ENCODE data around the gene RNF121. TPM values are rescaled to one million over a fixed set of nuclear protein-coding genes. Genes with fewer than 3 reads are reported as not detected.
A peak's percentile ranks its signal among the peaks of the same experiment; 100 is the strongest.

RNF121 gene
- total RNA-seq, 4 donors from 2014 or later: 13.1 to 25.8 (median 21.5) TPM

DNA sequence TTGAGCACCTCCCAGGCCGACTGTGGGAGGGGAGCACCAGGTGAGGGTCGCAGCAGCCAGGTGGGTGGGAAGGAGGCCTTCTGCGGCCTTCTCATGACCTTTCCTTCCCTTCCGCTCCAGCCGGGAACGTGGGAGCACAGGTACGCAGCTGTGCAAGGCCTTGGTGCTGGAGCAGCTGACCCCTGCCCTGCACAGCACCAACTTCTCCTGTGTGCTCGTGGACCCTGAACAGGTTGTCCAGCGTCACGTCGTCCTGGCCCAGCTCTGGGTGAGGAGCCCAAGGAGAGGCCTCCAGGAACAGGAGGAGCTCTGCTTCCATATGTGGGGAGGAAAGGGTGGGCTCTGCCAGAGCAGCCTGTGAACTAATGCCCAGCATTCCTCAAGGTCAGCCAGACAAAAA, 72.4 kb downstream of the RNF121 start:
- Histone ChIP-seq H3K9me3 (no peaks in the 10 kb centered on the region), H3K27ac (peak overlapping the region in 3 of 4 donors; percentile 61 to 77 (median 68)), H3K4me1 (peaks cover 5 to 61% (median 7%) of the 10 kb centered on the region in 3 donors), H3K36me3 (peaks cover 0 to 67% of the 10 kb centered on the region in 2 donors), H3K27me3 (no peaks in the 10 kb centered on the region), H3K4me3 (no peak overlapping the region)
- TF ChIP-seq, protein P1, sequence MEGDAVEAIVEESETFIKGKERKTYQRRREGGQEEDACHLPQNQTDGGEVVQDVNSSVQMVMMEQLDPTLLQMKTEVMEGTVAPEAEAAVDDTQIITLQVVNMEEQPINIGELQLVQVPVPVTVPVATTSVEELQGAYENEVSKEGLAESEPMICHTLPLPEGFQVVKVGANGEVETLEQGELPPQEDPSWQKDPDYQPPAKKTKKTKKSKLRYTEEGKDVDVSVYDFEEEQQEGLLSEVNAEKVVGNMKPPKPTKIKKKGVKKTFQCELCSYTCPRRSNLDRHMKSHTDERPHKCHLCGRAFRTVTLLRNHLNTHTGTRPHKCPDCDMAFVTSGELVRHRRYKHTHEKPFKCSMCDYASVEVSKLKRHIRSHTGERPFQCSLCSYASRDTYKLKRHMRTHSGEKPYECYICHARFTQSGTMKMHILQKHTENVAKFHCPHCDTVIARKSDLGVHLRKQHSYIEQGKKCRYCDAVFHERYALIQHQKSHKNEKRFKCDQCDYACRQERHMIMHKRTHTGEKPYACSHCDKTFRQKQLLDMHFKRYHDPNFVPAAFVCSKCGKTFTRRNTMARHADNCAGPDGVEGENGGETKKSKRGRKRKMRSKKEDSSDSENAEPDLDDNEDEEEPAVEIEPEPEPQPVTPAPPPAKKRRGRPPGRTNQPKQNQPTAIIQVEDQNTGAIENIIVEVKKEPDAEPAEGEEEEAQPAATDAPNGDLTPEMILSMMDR (IDR thresholded peaks at IDR 0.05): no peak
- no peak for TF ChIP-seq POLR2A (IDR thresholded peaks at IDR 0.05)
- no peak for TF ChIP-seq POLR2AphosphoS5 (IDR thresholded peaks at IDR 0.05)
- TF ChIP-seq EP300 (IDR thresholded peaks at IDR 0.05): no peak
- WGBS, 2 donors (ENCODE audit: low coverage in 1 of 2): no CpG with 5 or more reads among the region's 11 CpGs
- no peak for ATAC-seq

DNA sequence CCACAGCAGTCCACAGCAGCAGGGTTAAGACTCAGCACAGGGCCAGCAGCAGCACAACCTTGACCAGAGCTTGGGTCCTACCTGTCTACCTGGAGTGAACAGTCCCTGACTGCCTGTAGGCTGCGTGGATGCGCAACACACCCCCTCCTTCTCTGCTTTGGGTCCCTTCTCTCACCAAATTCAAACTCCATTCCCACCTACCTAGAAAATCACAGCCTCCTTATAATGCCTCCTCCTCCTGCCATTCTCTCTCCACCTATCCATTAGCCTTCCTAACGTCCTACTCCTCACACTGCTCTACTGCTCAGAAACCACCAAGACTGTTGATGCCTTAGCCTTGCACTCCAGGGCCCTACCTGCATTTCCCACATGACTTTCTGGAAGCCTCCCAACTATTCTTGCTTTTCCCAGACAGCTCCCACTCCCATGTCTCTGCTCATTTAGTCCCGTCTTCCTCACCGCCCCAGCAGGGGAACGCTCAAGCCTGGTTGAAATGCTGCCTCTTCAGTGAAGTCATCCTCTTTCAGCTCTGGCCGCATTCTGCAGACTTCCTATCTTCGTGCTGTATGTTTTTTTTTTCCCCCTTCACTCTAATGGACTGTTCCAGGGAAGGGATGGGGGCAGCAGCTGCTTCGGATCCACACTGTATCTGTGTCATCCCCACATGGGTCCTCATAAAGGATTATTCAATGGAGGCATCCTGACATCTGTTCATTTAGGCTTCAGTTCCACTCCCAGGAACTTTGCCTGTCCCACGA, 73.2 kb downstream of the RNF121 start:
- no peak for ATAC-seq
- Histone ChIP-seq H3K9me3 (no peaks in the 10 kb centered on the region), H3K36me3 (peaks cover 0 to 67% of the 10 kb centered on the region in 2 donors), H3K4me1 (peaks cover 5 to 61% (median 7%) of the 10 kb centered on the region in 3 donors), H3K27ac (peak overlapping the region in 3 of 4 donors; percentile 41 to 77 (median 61)), H3K27me3 (no peaks in the 10 kb centered on the region), H3K4me3 (no peak overlapping the region)
- WGBS, 2 donors (ENCODE audit: low coverage in 1 of 2): 45 to 52% methylated on average over 8 to 10 of the region's 10 CpGs
- TF ChIP-seq POLR2A (IDR thresholded peaks at IDR 0.05): no peak
- TF ChIP-seq EP300 (IDR thresholded peaks at IDR 0.05): no peak
- no peak for TF ChIP-seq POLR2AphosphoS5 (IDR thresholded peaks at IDR 0.05)
- TF ChIP-seq, protein P1 (IDR thresholded peaks at IDR 0.05): no peak

DNA sequence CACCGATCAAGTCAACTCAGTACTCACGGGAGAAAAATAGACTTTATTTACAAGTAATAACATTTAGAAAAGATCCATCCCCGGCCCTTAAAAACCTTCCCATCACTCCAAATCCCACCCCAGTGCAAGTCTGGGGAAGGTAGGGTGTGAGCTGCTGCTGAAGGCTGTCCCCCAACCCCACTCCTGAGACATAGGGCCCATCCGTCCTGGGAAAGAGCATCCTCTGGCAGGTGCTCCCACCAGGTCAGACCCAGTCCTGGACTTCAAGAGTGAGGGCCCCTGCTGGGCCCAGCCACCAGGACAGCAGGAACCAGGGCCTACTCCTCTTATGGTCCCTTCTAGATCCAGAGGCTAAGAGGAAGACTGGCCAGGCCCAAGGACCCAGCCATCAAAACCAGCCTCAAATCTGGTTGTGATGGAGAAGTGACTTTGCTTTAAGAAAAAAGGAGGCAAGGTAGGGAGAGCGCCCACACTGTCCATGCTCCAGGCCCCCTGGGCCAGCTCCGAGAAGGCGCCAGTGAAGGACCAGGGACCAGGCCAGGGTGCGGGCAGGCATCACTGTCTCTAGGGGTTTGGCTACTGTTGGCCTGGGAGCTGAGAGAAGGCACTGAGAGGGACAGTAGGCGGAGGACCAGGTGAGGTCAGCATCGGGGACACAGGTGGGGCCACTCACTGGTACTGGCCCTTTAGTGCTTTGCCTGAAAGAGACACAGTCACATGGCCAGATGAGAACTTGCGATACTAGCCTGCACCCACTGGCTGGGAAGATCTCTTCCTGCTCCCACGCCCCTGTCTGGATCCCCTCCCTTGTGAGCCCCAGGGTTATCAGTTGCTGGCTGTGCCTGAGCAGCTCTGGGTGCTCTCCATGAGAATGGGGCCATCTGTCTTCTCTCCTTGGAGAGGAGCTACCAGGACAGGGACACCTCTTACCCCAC, 74.3 kb downstream of the RNF121 start:
- 48 to 79% methylated on average over 2 to 10 of the region's 12 CpGs for WGBS, 2 donors (ENCODE audit: low coverage in 1 of 2)
- peak overlapping the region in 2 of 4 donors; percentile 33 to 61 for H3K27ac ChIP-seq
- peaks cover 0 to 75% of the 10 kb centered on the region in 2 donors for H3K36me3 ChIP-seq
- no peaks in the 10 kb centered on the region for H3K9me3 ChIP-seq
- H3K4me3 ChIP-seq: no peak overlapping the region
- peaks cover 5 to 61% (median 7%) of the 10 kb centered on the region in 3 donors for H3K4me1 ChIP-seq
- no peak for ATAC-seq
- TF ChIP-seq, protein P1 (IDR thresholded peaks at IDR 0.05): no peak
- TF ChIP-seq POLR2A (IDR thresholded peaks at IDR 0.05) (no peak), POLR2AphosphoS5 (IDR thresholded peaks at IDR 0.05) (no peak), EP300 (IDR thresholded peaks at IDR 0.05) (no peak)
- no peaks in the 10 kb centered on the region for H3K27me3 ChIP-seq

DNA sequence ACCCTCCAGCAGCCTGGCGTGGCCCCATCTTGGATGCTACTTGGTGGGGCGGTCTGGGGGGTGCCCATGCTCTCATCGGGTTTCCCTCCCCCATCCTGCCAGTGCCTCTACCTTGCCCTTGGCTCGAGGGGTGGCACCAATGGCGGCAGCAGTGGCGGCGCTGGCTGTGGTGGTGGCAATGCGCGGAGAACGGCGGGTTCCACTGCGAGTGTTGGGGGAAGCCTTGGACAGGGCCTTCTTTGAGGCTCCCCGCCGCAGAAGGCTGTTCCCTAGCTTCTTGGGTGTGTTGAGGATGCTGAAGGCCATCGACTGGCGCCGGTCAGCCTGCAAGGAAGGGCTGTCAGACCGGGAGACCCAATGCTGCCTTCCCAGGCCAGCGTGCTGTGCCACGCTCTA, 74.9 kb downstream of the RNF121 start:
- ATAC-seq: no peak
- TF ChIP-seq EP300 (IDR thresholded peaks at IDR 0.05): no peak
- TF ChIP-seq, protein P1 (IDR thresholded peaks at IDR 0.05): no peak
- TF ChIP-seq POLR2AphosphoS5 (IDR thresholded peaks at IDR 0.05): no peak
- TF ChIP-seq POLR2A (IDR thresholded peaks at IDR 0.05): no peak
- Histone ChIP-seq H3K27me3 (no peaks in the 10 kb centered on the region), H3K36me3 (peaks cover 0 to 82% of the 10 kb centered on the region in 2 donors), H3K4me3 (no peak overlapping the region), H3K9me3 (no peaks in the 10 kb centered on the region), H3K27ac (peak overlapping the region in 2 of 4 donors; percentile 33 to 61), H3K4me1 (peaks cover 5 to 60% (median 7%) of the 10 kb centered on the region in 3 donors)
- no CpG with 5 or more reads among the region's 20 CpGs for WGBS, 2 donors (ENCODE audit: low coverage in 1 of 2)
